ENCODE measurements around the gene CNTN4.

DNA sequence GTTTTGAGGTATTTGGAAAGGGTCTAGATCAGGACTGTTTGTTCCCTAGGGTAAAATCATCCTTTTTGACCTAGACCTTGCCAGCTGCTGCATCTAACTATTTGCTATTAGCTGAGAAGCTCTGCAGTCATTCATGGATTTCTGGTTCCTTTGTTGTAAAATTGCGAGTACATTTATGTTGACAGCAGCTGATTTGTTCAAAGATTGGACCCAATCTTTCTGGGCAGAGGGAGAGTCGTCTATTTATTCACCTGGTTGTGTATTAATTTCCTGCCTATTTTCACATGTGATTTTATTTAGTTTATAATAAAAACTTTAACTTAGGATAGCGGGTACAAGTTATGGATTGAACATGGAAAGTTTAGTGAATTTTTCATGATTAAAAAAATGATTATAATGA is 236.3 kb downstream of the CNTN4 start:
- TF ChIP-seq SP1 (IDR thresholded peaks at IDR 0.05), result no peak
- no peak for TF ChIP-seq NFRKB (IDR thresholded peaks at IDR 0.05)
- no peak for TF ChIP-seq SUZ12 (IDR thresholded peaks at IDR 0.05)
- no peak for TF ChIP-seq BHLHE40 (IDR thresholded peaks at IDR 0.05; ENCODE audit: borderline replicate concordance)
- no peak for TF ChIP-seq FOXA1 (IDR thresholded peaks at IDR 0.05)

Measured in HEK293T (cell line).